SK-N-SH (cell line): ENCODE results near the gene APOL2. TPM values are rescaled to one million over a fixed set of nuclear protein-coding genes. Genes with fewer than 3 reads are reported as not detected.

Experiments
- CTCF ChIA-PET: fragments of 300-600, 350-600 bp; formaldehyde crosslinking; extraction: SDS; loops from one replicate; lab custom pipeline; 2021; lab: Yijun Ruan, JAX
- POLR2A ChIA-PET: fragments of 350-600 bp; sonication (Branson Sonifier 250); formaldehyde crosslinking; extraction: SDS; loops from one replicate; lab custom pipeline; 2020; ENCODE audit warnings: antibody characterized with exemption, inconsistent platforms; lab: Yijun Ruan, JAX
- DNase-seq: peaks from one replicate; pipeline ENCODE4 v3.0.0; 2012
- H2AFZ ChIP-seq: fragments of 200-600 bp; sonication (generic); 2 replicates; pipeline ENCODE4 v1.8.1; 2016; ENCODE audit warnings: antibody characterized with exemption, mild to moderate bottlenecking, low read depth
- H3F3A ChIP-seq: fragments of 200-600 bp; sonication (generic); replicated peaks from 2 replicates; pipeline ENCODE3; 2016; ENCODE audit warnings: antibody characterized with exemption, mild to moderate bottlenecking; ENCODE audit not compliant: insufficient read depth
- H3K27ac ChIP-seq, 2 experiments: fragments of 200-500 bp in 1 of 2; fragments of 200-600 bp in 1 of 2; sonication (Bioruptor generic) in 1 of 2; sonication (generic), shearing (Covaris generic) in 1 of 2; 2 replicates each; pipeline versions ENCODE4 v1.5.1 to v1.6.1; 2014 to 2016; ENCODE audit warnings: low read depth in 2 of 2, inconsistent platforms in 1 of 2, low read length in 1 of 2, mild to moderate bottlenecking in 1 of 2, mixed read lengths in 1 of 2
- H3K27me3 ChIP-seq: fragments of 200-600 bp; sonication (generic), shearing (Covaris generic); 2 replicates; pipeline ENCODE4 v1.6.1; 2016; ENCODE audit warnings: mixed run types; ENCODE audit not compliant: insufficient read depth
- H3K36me3 ChIP-seq, 2 experiments: fragments of 200-500 bp in 1 of 2; fragments of 200-600 bp in 1 of 2; sonication (Bioruptor generic) in 1 of 2; sonication (generic) in 1 of 2; replicated peaks in 1 of 2; 2 replicates each; pipeline versions ENCODE3 to v1.5.1; 2014 to 2016; ENCODE audit warnings: low read length in 1 of 2, mild to moderate bottlenecking in 1 of 2; ENCODE audit not compliant: insufficient read depth in 2 of 2, control insufficient read depth in 1 of 2
- H3K4me1 ChIP-seq, 2 experiments: fragments of 200-500 bp in 1 of 2; fragments of 200-600 bp in 1 of 2; sonication (Bioruptor generic) in 1 of 2; sonication (generic), shearing (Covaris generic) in 1 of 2; 2 replicates each; pipeline versions ENCODE4 v1.5.1 to v1.6.1; 2014 to 2016; ENCODE audit warnings: low read depth in 1 of 2, low read length in 1 of 2, mixed run types in 1 of 2; ENCODE audit not compliant: insufficient read depth in 2 of 2, control insufficient read depth in 1 of 2
- H3K4me2 ChIP-seq: fragments of 200-600 bp; sonication (generic), shearing (Covaris generic); 2 replicates; pipeline ENCODE4 v1.6.1; 2017; ENCODE audit warnings: mixed run types
- H3K4me3 ChIP-seq, 2 experiments: fragments of 200-500 bp in 1 of 2; fragments of 200-600 bp in 1 of 2; sonication (Bioruptor generic) in 1 of 2; sonication (generic), shearing (Covaris generic) in 1 of 2; 2 replicates each; pipeline versions ENCODE4 v1.5.1 to v1.8.1; 2014 to 2016; ENCODE audit warnings: low read depth in 2 of 2, inconsistent platforms in 1 of 2, low read length in 1 of 2, mild to moderate bottlenecking in 1 of 2, mixed read lengths in 1 of 2, moderate library complexity in 1 of 2
- H3K79me2 ChIP-seq: fragments of 200-600 bp; sonication (generic); 2 replicates; pipeline ENCODE4 v1.8.1; 2017; ENCODE audit warnings: mild to moderate bottlenecking; ENCODE audit not compliant: insufficient read depth
- H3K9ac ChIP-seq: fragments of 200-600 bp; sonication (generic); 2 replicates; pipeline ENCODE4 v1.6.1; 2017; ENCODE audit warnings: mixed run types
- H3K9me2 ChIP-seq: fragments of 200-600 bp; sonication (generic); 2 replicates; pipeline ENCODE4 v1.6.1; 2017; ENCODE audit warnings: mixed run types
- H3K9me3 ChIP-seq: fragments of 200-600 bp; sonication (generic); 2 replicates; pipeline ENCODE4 v1.6.1; 2017; ENCODE audit warnings: mixed run types, mild to moderate bottlenecking, moderate library complexity
- H4K20me1 ChIP-seq: fragments of 200-600 bp; sonication (generic); 2 replicates; pipeline ENCODE4 v1.6.1; 2017; ENCODE audit warnings: mild to moderate bottlenecking, mixed run types; ENCODE audit not compliant: insufficient read depth
- CTCF ChIP-seq: fragments of 200-600 bp; sonication (generic); IDR thresholded peaks from 2 replicates; pipeline ENCODE4 v1.6.1; 2017; ENCODE audit warnings: antibody characterized with exemption, mild to moderate bottlenecking, moderate library complexity
- ELF1 ChIP-seq: IDR thresholded peaks from 2 replicates; pipeline ENCODE4 v1.4.0; 2012
- EZH2phosphoT487 ChIP-seq: fragments of 200-600 bp; sonication (generic); IDR thresholded peaks from 2 replicates; pipeline ENCODE4 v1.6.1; 2017; ENCODE audit warnings: low read depth, mixed run types, mild to moderate bottlenecking, antibody characterized with exemption, moderate library complexity, borderline replicate concordance
- FOSL2 ChIP-seq: IDR thresholded peaks from 2 replicates; pipeline ENCODE4 v1.4.0; 2012; ENCODE audit warnings: low read depth, mild to moderate bottlenecking, moderate library complexity, borderline replicate concordance
- GABPA ChIP-seq: IDR thresholded peaks from 2 replicates; pipeline ENCODE4 v1.4.0; 2012; ENCODE audit warnings: low read depth, mild to moderate bottlenecking
- PBX3 ChIP-seq: IDR thresholded peaks from 2 replicates; pipeline ENCODE4; 2012
- POLR2AphosphoS5 ChIP-seq: IDR thresholded peaks from 2 replicates; pipeline ENCODE4 v1.6.1; 2012; ENCODE audit warnings: low read depth, low read length
- RCOR1 ChIP-seq: fragments of 150-350 bp; IDR thresholded peaks from 2 replicates; pipeline ENCODE4 v1.6.1; 2017; ENCODE audit warnings: antibody characterized with exemption, low read length
- RFX5 ChIP-seq: IDR thresholded peaks from 2 replicates; pipeline ENCODE4 v1.6.1; 2012; ENCODE audit warnings: mild to moderate bottlenecking, improper control_type of control experiment, low read length
- RXRA ChIP-seq: IDR thresholded peaks from 2 replicates; pipeline ENCODE4 v1.4.0; 2012; ENCODE audit warnings: low read depth, mild to moderate bottlenecking, borderline replicate concordance
- SIN3A ChIP-seq: IDR thresholded peaks from 2 replicates; pipeline ENCODE4 v1.6.1; 2012; ENCODE audit warnings: low read depth, mild to moderate bottlenecking, low read length, moderate library complexity, borderline replicate concordance
- TAF1 ChIP-seq: IDR thresholded peaks from 2 replicates; pipeline ENCODE4 v1.6.1; 2012; ENCODE audit warnings: low read depth, mild to moderate bottlenecking, low read length, moderate library complexity, borderline replicate concordance
- TCF12 ChIP-seq: IDR thresholded peaks from 2 replicates; pipeline ENCODE4 v1.4.0; 2012
- TEAD4 ChIP-seq: IDR thresholded peaks from 2 replicates; pipeline ENCODE4 v1.4.0; 2012; ENCODE audit warnings: mild to moderate bottlenecking, borderline replicate concordance; ENCODE audit not compliant: insufficient read depth
- WGBS: methylation state at CpG from one replicate; pipeline ENCODE4 v1.1.6; 2017; ENCODE audit warnings: low lambda C conversion rate; 5-methylcytosine and 5-hydroxymethylcytosine counted together
- polyA plus RNA-seq, 3 experiments: library from polyadenylated mRNA; depleted of rRNA; stranded (reverse); fragments of >200 nt; gene quantifications; 2 replicates each; pipeline ENCODE4 v1.2.3, GENCODE V29; 2012
- TF ChIP-seq, protein P1 (sequence below): IDR thresholded peaks from 2 replicates; pipeline ENCODE4 v1.4.0; 2012; ENCODE audit warnings: low read depth

The APOL2 gene
- polyA plus RNA-seq, 1 of the 3 experiments (the other 2 are of a cell fraction) = 8.3 TPM

DNA sequence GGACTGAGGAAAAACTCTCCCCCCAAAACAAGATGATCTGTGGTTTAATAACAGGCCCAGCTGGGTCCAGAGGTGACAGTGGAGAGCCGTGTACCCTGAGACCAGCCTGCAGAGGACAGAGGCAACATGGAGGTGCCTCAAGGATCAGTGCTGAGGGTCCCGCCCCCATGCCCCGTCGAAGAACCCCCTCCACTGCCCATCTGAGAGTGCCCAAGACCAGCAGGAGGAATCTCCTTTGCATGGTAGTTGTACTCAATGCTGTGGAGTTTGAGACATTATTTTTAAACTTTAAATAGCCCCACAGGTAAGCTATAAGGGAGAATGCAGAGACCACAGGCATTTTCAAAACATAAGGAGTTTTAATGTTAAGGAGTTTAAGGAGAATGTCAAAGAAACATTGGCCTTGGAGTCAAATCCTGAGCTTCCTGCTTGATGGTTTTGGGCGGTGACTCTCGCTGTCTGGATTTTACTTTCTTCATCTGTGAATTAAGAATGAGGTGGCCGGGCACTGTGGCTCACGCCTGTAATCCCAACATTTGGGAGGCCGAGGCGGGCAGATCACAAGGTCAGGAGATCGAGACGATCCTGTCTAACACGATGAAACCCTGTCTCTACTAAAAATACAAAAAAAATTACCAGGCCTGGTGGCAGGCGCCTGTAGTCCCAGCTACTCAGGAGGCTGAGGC, 20.4 kb upstream of the APOL2 start:
- no peaks in the 10 kb centered on the region for H3K9me2 ChIP-seq
- ChIA-PET POLR2A (interaction anchor here (0.9 kb wide), 1 partner anchor 10 kb away, joined by 3 read pairs; no protein-coding TSS in a partner anchor), CTCF (interaction anchor here (1.1 to 2.1 kb wide), 4 partner anchors 18 to 65 kb away, joined by 3 to 5 read pairs (median 4); no protein-coding TSS in a partner anchor)
- H3K27ac ChIP-seq = no peak overlapping the region
- peaks cover 0 to 6% of the 10 kb centered on the region in 2 experiments; a peak in 1 of 4 replicates for H3K4me1 ChIP-seq
- no peaks in the 10 kb centered on the region for H3K36me3 ChIP-seq
- TF ChIP-seq TAF1 = no peak
- no peak for TF ChIP-seq SIN3A
- TF ChIP-seq RCOR1 = no peak
- TF ChIP-seq TEAD4 = no peak
- no peak for TF ChIP-seq RFX5
- TF ChIP-seq EZH2phosphoT487 = no peak
- no peak for TF ChIP-seq TCF12
- no peak for TF ChIP-seq CTCF
- TF ChIP-seq FOSL2 = no peak
- no peak for TF ChIP-seq ELF1
- no peak for TF ChIP-seq PBX3
- TF ChIP-seq RXRA = no peak
- no peak overlapping the region for H3K4me2 ChIP-seq
- H2AFZ ChIP-seq = no peak overlapping the region
- DNase-seq = no peak
- H3K9ac ChIP-seq = no peak overlapping the region
- no peaks in the 10 kb centered on the region for H4K20me1 ChIP-seq
- no peaks in the 10 kb centered on the region for H3K9me3 ChIP-seq
- 83% methylated on average over 14 of the region's 14 CpGs for WGBS
- no peaks in the 10 kb centered on the region for H3K79me2 ChIP-seq
- no peak overlapping the region for H3K4me3 ChIP-seq
- no peaks in the 10 kb centered on the region for H3F3A ChIP-seq
- H3K27me3 ChIP-seq = no peaks in the 10 kb centered on the region

DNA sequence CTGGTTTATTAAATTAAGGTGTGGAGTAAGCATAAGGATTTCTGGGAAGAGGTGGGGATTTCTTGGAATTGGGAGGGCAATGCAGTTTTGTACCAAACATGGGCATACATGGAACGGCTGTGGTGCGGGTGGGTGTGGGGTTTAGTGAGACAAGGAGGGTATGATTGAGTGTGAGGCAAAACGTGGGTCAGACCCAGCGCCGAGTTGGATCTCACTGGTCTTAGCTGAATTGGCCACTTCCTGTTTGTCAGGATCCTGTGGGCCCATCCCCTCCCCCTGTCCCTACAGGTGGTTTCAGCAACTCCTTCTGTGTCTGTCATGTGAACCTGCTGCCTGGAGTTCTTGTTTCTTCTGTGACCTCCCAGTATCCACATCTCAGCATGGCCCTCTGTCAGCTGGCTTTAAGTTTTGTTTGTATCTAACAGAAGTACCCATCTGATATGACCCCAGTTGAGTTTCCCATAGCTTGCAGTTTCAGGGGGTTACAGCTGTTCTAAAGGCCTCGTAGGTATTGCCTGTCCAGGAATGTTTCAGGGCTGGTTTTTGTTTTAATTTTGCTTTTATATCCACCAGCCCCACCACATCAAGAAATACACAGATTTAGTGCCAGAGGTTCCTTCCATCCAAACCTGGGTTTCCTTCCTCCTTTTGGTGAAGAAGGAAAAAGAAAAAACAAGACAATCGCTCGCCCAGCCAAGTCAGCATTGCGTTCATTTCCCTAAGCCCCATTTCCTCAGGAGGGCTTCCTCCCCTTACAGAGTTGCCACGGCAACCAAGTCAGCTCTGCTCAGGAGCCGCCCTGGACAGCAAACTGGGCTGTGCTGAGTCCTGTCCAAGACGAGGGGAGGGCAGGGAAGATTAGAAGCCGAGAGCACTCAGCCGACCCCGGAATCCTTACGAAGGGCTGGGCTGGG, 19.6 kb upstream of the APOL2 start:
- no peak overlapping the region for H3K4me3 ChIP-seq
- H3K4me1 ChIP-seq = peaks cover 0 to 13% of the 10 kb centered on the region in 2 experiments; a peak in 1 of 4 replicates
- no peak overlapping the region for H2AFZ ChIP-seq
- H3K27ac ChIP-seq = no peak overlapping the region
- TF ChIP-seq GABPA (no peak), TAF1 (no peak), PBX3 (no peak), POLR2AphosphoS5 (no peak)
- TF ChIP-seq, protein P1, sequence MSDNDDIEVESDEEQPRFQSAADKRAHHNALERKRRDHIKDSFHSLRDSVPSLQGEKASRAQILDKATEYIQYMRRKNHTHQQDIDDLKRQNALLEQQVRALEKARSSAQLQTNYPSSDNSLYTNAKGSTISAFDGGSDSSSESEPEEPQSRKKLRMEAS = no peak
- TF ChIP-seq, all 33 proteins: peak for 0
- Histone ChIP-seq H3K9ac (no peak overlapping the region), H3K36me3 (no peaks in the 10 kb centered on the region), H3K4me2 (no peak overlapping the region), H3K9me3 (no peaks in the 10 kb centered on the region), H4K20me1 (no peaks in the 10 kb centered on the region), H3F3A (no peaks in the 10 kb centered on the region), H3K27me3 (no peaks in the 10 kb centered on the region), H3K79me2 (no peaks in the 10 kb centered on the region), H3K9me2 (no peaks in the 10 kb centered on the region)
- WGBS = 84% methylated on average over 15 of the region's 16 CpGs
- POLR2A ChIA-PET = interaction anchor here (0.9 kb wide), 1 partner anchor 11 kb away, joined by 3 read pairs; no protein-coding TSS in a partner anchor
- CTCF ChIA-PET = interaction anchor here (0.6 to 2.1 kb wide), 7 partner anchors 10 to 135 kb away, joined by 3 to 5 read pairs (median 3); no protein-coding TSS in a partner anchor
- DNase-seq = no peak
